Mucosa of rectum (tissue), 2 donors: Measurements from ENCODE around the gene DDX24.

Experiments
- H3K27ac ChIP-seq, 2 donors: one replicate each; pipeline ENCODE4 v1.7.0; 2013; ENCODE audit warnings: inconsistent platforms in 2 of 2, low read depth in 2 of 2, low read length in 2 of 2
- H3K27me3 ChIP-seq, 2 donors: one replicate each; pipeline ENCODE4 v1.7.0; 2013; ENCODE audit warnings: low read length in 2 of 2; ENCODE audit not compliant: control insufficient read depth in 2 of 2, insufficient read depth in 2 of 2
- H3K36me3 ChIP-seq, 2 donors: one replicate each; pipeline ENCODE4 v1.7.0; 2013; ENCODE audit warnings: low read length in 2 of 2; ENCODE audit not compliant: control insufficient read depth in 2 of 2, insufficient read depth in 2 of 2
- H3K4me1 ChIP-seq, 2 donors: one replicate each; pipeline ENCODE4 v1.7.0; 2013; ENCODE audit warnings: low read length in 2 of 2, mild to moderate bottlenecking in 1 of 2; ENCODE audit not compliant: control insufficient read depth in 2 of 2, insufficient read depth in 2 of 2
- H3K4me3 ChIP-seq, 2 donors: one replicate each; pipeline ENCODE4 v1.7.0; 2013; ENCODE audit warnings: low read length in 2 of 2
- H3K9ac ChIP-seq, 2 donors: one replicate each; pipeline ENCODE4 v1.7.0; 2013; ENCODE audit warnings: low read length in 2 of 2, low read depth in 1 of 2, mild to moderate bottlenecking in 1 of 2
- H3K9me3 ChIP-seq, 2 donors: one replicate each; pipeline ENCODE4 v1.7.0; 2013; ENCODE audit warnings: low read length in 2 of 2; ENCODE audit not compliant: control insufficient read depth in 2 of 2
- donor health status: healthy.
- donor health status: Normal muscosa, but diverticular disease.

The DDX24 gene

GRCh38 chr14:94062344-94062940, 18.6 kb downstream of the DDX24 start:
- H3K4me3 ChIP-seq = no peak overlapping the region
- H3K9ac ChIP-seq = no peak overlapping the region
- no peaks in the 10 kb centered on the region for H3K9me3 ChIP-seq
- peaks cover 41 to 44% of the 10 kb centered on the region in 2 donors for H3K36me3 ChIP-seq
- no peak overlapping the region for H3K27ac ChIP-seq
- H3K27me3 ChIP-seq = no peaks in the 10 kb centered on the region
- H3K4me1 ChIP-seq = peaks cover 19 to 22% of the 10 kb centered on the region in 2 donors

- Histone ChIP-seq H3K4me3 (no peak overlapping the region), H3K27me3 (no peaks in the 10 kb centered on the region), H3K36me3 (peaks cover 64 to 67% of the 10 kb centered on the region in 2 donors), H3K4me1 (peaks cover 2 to 7% of the 10 kb centered on the region in 2 donors), H3K9me3 (no peaks in the 10 kb centered on the region), H3K27ac (no peak overlapping the region), H3K9ac (no peak overlapping the region)
Observed at GRCh38 chr14:94059998-94060397, 21.0 kb downstream of the DDX24 start.

- Histone ChIP-seq H3K9me3 (no peaks in the 10 kb centered on the region), H3K36me3 (peaks cover 76 to 77% of the 10 kb centered on the region in 2 donors), H3K27me3 (no peaks in the 10 kb centered on the region), H3K4me3 (no peak overlapping the region), H3K4me1 (peaks cover 2 to 7% of the 10 kb centered on the region in 2 donors), H3K27ac (peak overlapping the region in 1 of 2 donors; percentile 3), H3K9ac (no peak overlapping the region)
Observed at GRCh38 chr14:94058674-94059138, 22.3 kb downstream of the DDX24 start.

- no peak overlapping the region for H3K9ac ChIP-seq
- H3K9me3 ChIP-seq = no peaks in the 10 kb centered on the region
- no peaks in the 10 kb centered on the region for H3K27me3 ChIP-seq
- peaks cover 77 to 78% of the 10 kb centered on the region in 2 donors for H3K36me3 ChIP-seq
- no peak overlapping the region for H3K27ac ChIP-seq
- peaks cover 2 to 7% of the 10 kb centered on the region in 2 donors for H3K4me1 ChIP-seq
- H3K4me3 ChIP-seq = no peak overlapping the region
Observed at GRCh38 chr14:94058128-94058673, 22.8 kb downstream of the DDX24 start.

- H3K4me3 ChIP-seq = peak overlapping the region in 1 of 2 donors; percentile 4
- H3K9ac ChIP-seq = no peak overlapping the region
- no peaks in the 10 kb centered on the region for H3K9me3 ChIP-seq
- H3K27me3 ChIP-seq = no peaks in the 10 kb centered on the region
- peaks cover 2 to 7% of the 10 kb centered on the region in 2 donors for H3K4me1 ChIP-seq
- H3K36me3 ChIP-seq = peaks cover 80 to 82% of the 10 kb centered on the region in 2 donors
- H3K27ac ChIP-seq = peak overlapping the region in 1 of 2 donors; percentile 53
Observed at GRCh38 chr14:94056579-94057308, 24.3 kb downstream of the DDX24 start.

- peaks cover 2 to 7% of the 10 kb centered on the region in 2 donors for H3K4me1 ChIP-seq
- peaks cover 79 to 85% of the 10 kb centered on the region in 2 donors for H3K36me3 ChIP-seq
- H3K27me3 ChIP-seq = no peaks in the 10 kb centered on the region
- H3K9me3 ChIP-seq = no peaks in the 10 kb centered on the region
- H3K9ac ChIP-seq = no peak overlapping the region
- no peak overlapping the region for H3K27ac ChIP-seq
- H3K4me3 ChIP-seq = no peak overlapping the region
Observed at GRCh38 chr14:94054936-94055335, 26.1 kb downstream of the DDX24 start.

GRCh38 chr14:94054401-94054800, 26.6 kb downstream of the DDX24 start:
- H3K4me1 ChIP-seq = peaks cover 2 to 7% of the 10 kb centered on the region in 2 donors

GRCh38 chr14:94052662-94053061, 28.3 kb downstream of the DDX24 start:
- no peak overlapping the region for H3K27ac ChIP-seq
- no peak overlapping the region for H3K9ac ChIP-seq
- H3K27me3 ChIP-seq = no peaks in the 10 kb centered on the region
- H3K36me3 ChIP-seq = peaks cover 84 to 93% of the 10 kb centered on the region in 2 donors
- no peaks in the 10 kb centered on the region for H3K9me3 ChIP-seq
- H3K4me1 ChIP-seq = no peaks in the 10 kb centered on the region
- no peak overlapping the region for H3K4me3 ChIP-seq

More at GRCh38 chr14:94054401-94054800, 26.6 kb downstream of the DDX24 start:
- H3K27ac ChIP-seq = no peak overlapping the region
- no peak overlapping the region for H3K4me3 ChIP-seq
- no peaks in the 10 kb centered on the region for H3K27me3 ChIP-seq
- peaks cover 79 to 83% of the 10 kb centered on the region in 2 donors for H3K36me3 ChIP-seq
- no peak overlapping the region for H3K9ac ChIP-seq
- H3K9me3 ChIP-seq = no peaks in the 10 kb centered on the region

GRCh38 chr14:94052199-94052598, 28.8 kb downstream of the DDX24 start:
- no peaks in the 10 kb centered on the region for H3K4me1 ChIP-seq
- H3K27me3 ChIP-seq = no peaks in the 10 kb centered on the region
- H3K9me3 ChIP-seq = no peaks in the 10 kb centered on the region
- no peak overlapping the region for H3K4me3 ChIP-seq
- no peak overlapping the region for H3K27ac ChIP-seq
- peaks cover 84 to 92% of the 10 kb centered on the region in 2 donors for H3K36me3 ChIP-seq
- no peak overlapping the region for H3K9ac ChIP-seq

- Histone ChIP-seq H3K27me3 (no peaks in the 10 kb centered on the region), H3K9ac (no peak overlapping the region), H3K27ac (no peak overlapping the region), H3K4me1 (no peaks in the 10 kb centered on the region), H3K9me3 (no peaks in the 10 kb centered on the region), H3K4me3 (no peak overlapping the region), H3K36me3 (peaks cover 84 to 92% of the 10 kb centered on the region in 2 donors)
Observed at GRCh38 chr14:94051779-94052178, 29.2 kb downstream of the DDX24 start.
